GM12892 (cell line): ENCODE data around the gene IFRD2.
"Not testable (repeated sequence)": the region's sequence is repeated elsewhere in the genome, so short reads cannot be mapped to it uniquely, and the experiment has no call there.

Experiments
- POLR2A ChIP-seq: IDR thresholded peaks from 2 replicates; pipeline ENCODE4 v1.6.1; 2011; ENCODE audit warnings: low read depth, low read length, control low read depth
- POLR2AphosphoS5 ChIP-seq: IDR thresholded peaks from 2 replicates; pipeline ENCODE4 v1.6.1; 2011; ENCODE audit warnings: low read depth, low read length, control low read depth

- not testable (repeated sequence) for TF ChIP-seq POLR2AphosphoS5, POLR2A
Measured at GRCh38 chr3:50284121-50284520, 8.1 kb downstream of the IFRD2 start.
